Measurements from ENCODE around the gene CFAP161. TPM values are rescaled to one million over a fixed set of nuclear protein-coding genes. Genes with fewer than 3 reads are reported as not detected.

The CFAP161 gene
- total and polyA plus RNA-seq, 2 of the 13 experiments (the other 11 are each of a cell fraction or from before 2014, with no cell fraction given) = not detected

GRCh38 chr15:81091889-81092558 lies 42.0 kb upstream of the CFAP161 start:
- Histone ChIP-seq H3K4me1 (ENCODE audit: insufficient read depth, low read length) (peaks cover 7% of the 10 kb centered on the region; the same call in 1 of the 2 replicates), H2AFZ (ENCODE audit: low read length) (no peak overlapping the region), H3K27ac (ENCODE audit: extremely low read length, insufficient read depth, low read length) (no peak overlapping the region), H4K20me1 (ENCODE audit: insufficient read depth, low read length) (no peaks in the 10 kb centered on the region), H3K27me3 (ENCODE audit: control insufficient read depth in 1 of 2, insufficient read depth in 2 of 2, low read length in 2 of 2) (peaks cover 2 to 7% of the 10 kb centered on the region in 2 experiments; a peak in 3 of 5 replicates), H3K4me3 (replicated peaks in 1 of 3; ENCODE audit: insufficient read depth in 1 of 3, low read depth in 2 of 3, low read length in 3 of 3) (no peak overlapping the region), H3K79me2 (ENCODE audit: insufficient read depth, low read length) (no peaks in the 10 kb centered on the region), H3K4me2 (ENCODE audit: low read depth, low read length) (no peak overlapping the region), H3K9me3 (ENCODE audit: low read length) (no peaks in the 10 kb centered on the region), H3K9ac (ENCODE audit: insufficient read depth, low read depth, low read length) (no peak overlapping the region), H3K36me3 (replicated peaks in 1 of 2; ENCODE audit: control insufficient read depth in 1 of 2, insufficient read depth in 2 of 2, low read length in 2 of 2) (no peaks in the 10 kb centered on the region)
- in situ Hi-C loops (cut with HindIII; ENCODE audit: extremely low pct_ligation_motif_present, low pct_unique_long_range_greater_than_20kb) (no loop called here), intact Hi-C loops (cut with micrococcal nuclease; ENCODE audit: unreplicated experiment) (no loop called here)
- CTCF ChIA-PET (ENCODE audit: low intra/inter-chr PET ratio, low total read pairs) = no interaction called here
- POLR2A ChIA-PET = no interaction called here
- FAIRE-seq (no peak), ATAC-seq (peak; percentile 58), DNase-seq (ENCODE audit: low spot score) (peak; percentile 13)
- no peak for TF ChIP-seq ZKSCAN1 (IDR thresholded peaks at IDR 0.05; ENCODE audit: low read length)
- TF ChIP-seq HOXA5 (CRISPR knock-in tag; IDR thresholded peaks at IDR 0.05) = no peak
- TF ChIP-seq MEF2D (CRISPR knock-in tag; IDR thresholded peaks at IDR 0.05) = peak; percentile 99
- 0 out of 2 replicates have a peak, but pooled peaks have one; percentile 23 for TF ChIP-seq ZSCAN25 (CRISPR knock-in tag; IDR thresholded peaks at IDR 0.05)
- TF ChIP-seq SP5 (CRISPR knock-in tag; IDR thresholded peaks at IDR 0.05; ENCODE audit: borderline replicate concordance, low read depth) = no peak
- TF ChIP-seq SIX4 (CRISPR knock-in tag; IDR thresholded peaks at IDR 0.05) = 0 out of 2 replicates have a peak, but pooled peaks have one; percentile 20
- TF ChIP-seq ZNF580 (CRISPR knock-in tag; IDR thresholded peaks at IDR 0.05; ENCODE audit: borderline replicate concordance, low read depth) = no peak
- TF ChIP-seq CHCHD3 (CRISPR knock-in tag; IDR thresholded peaks at IDR 0.05) = no peak
- TF ChIP-seq ZNF768 (CRISPR knock-in tag; IDR thresholded peaks at IDR 0.05) = no peak
- no peak for TF ChIP-seq ZNF646 (CRISPR knock-in tag; IDR thresholded peaks at IDR 0.05)
- TF ChIP-seq ZBTB1 (CRISPR knock-in tag; IDR thresholded peaks at IDR 0.05; ENCODE audit: borderline replicate concordance) = no peak
- 35% methylated on average over 13 of the region's 13 CpGs for WGBS (ENCODE audit: low lambda C conversion rate)
- BruUV-seq (replicated peaks) = no TSS peak

Data from HepG2 (cell line).